Left lung (tissue), 10 donors: ENCODE results near the gene FZD10. TPM values are rescaled to one million over a fixed set of nuclear protein-coding genes. Genes with fewer than 3 reads are reported as not detected.

Experiments
- ATAC-seq: fragments of 200-7000 bp; cut with Tn5 transposase; one replicate; pipeline ENCODE4 v1.9.1; 2020; ENCODE audit warnings: moderate library complexity
- DNase-seq, 4 donors: peaks; one replicate each; pipeline ENCODE4 v3.0.0-alpha.2; 2013 to 2020
- H3K27ac ChIP-seq, 2 donors: fragments of 200-600 bp; sonication (generic) in 1 of 2; one replicate each; pipeline versions ENCODE4 v1.5.0 to v1.8.0; 2020 to 2021
- H3K27me3 ChIP-seq, 2 donors: fragments of 200-600 bp; sonication (generic) in 1 of 2; one replicate each; pipeline versions ENCODE4 v1.5.0 to v1.8.0; 2020 to 2021
- H3K36me3 ChIP-seq, 2 donors: fragments of 200-600 bp; sonication (generic) in 1 of 2; one replicate each; pipeline versions ENCODE4 v1.5.0 to v1.8.0; 2020 to 2021
- H3K4me1 ChIP-seq, 2 donors: fragments of 200-600 bp; one replicate each; pipeline ENCODE4 v1.8.0; 2021
- H3K4me3 ChIP-seq, 2 donors: fragments of 200-600 bp; sonication (generic) in 1 of 2; one replicate each; pipeline versions ENCODE4 v1.5.0 to v1.8.0; 2020 to 2021; ENCODE audit warnings: mild to moderate bottlenecking in 1 of 2
- H3K9me3 ChIP-seq, 2 donors: fragments of 200-600 bp; sonication (generic) in 1 of 2; one replicate each; pipeline versions ENCODE4 v1.5.0 to v1.8.0; 2020 to 2021
- CTCF ChIP-seq, 2 donors: fragments of 200-600 bp; sonication (generic) in 1 of 2; IDR thresholded peaks; one replicate each; pipeline versions ENCODE4 v1.5.0 to v1.8.0; 2021; ENCODE audit warnings: antibody characterized with exemption in 2 of 2
- intact Hi-C, 2 donors: fragments of 100-400 bp; cut with DNase I; formaldehyde crosslinking; loops; one replicate each; pipeline versions ENCODE4 v1.11.2 to v1.14.2; 2022
- polyA plus RNA-seq, 6 donors: library from polyadenylated mRNA; unstranded; fragments of 120-200 nt; gene quantifications; one replicate each; pipeline ENCODE4 v1.2.1, GENCODE V29; 2013; ENCODE audit not compliant: insufficient read length in 6 of 6
- total RNA-seq, 2 donors: library from RNA; stranded (reverse); fragmentation: NEBNext Ultra II Directional; extraction: Animal tissue kit (Norgen Biotek cat#: 25700); gene quantifications; one replicate each; pipeline ENCODE4 v1.2.1, GENCODE V29; 2021
- donor health status: DM: no; HTN: yes; CAD: no.
- donor health status: DM: no; HTN: no; CAD: no.

FZD10 gene
- total and polyA plus RNA-seq, 8 donors: 0.58 to 1.2 (median 0.89) TPM

GRCh38 chr12:130184404-130185090 lies 22.3 kb downstream of the FZD10 start:
- peaks cover 0 to 10% of the 10 kb centered on the region in 2 donors for H3K9me3 ChIP-seq
- H3K4me1 ChIP-seq: no peaks in the 10 kb centered on the region
- H3K27ac ChIP-seq: no peak overlapping the region
- ATAC-seq: no peak
- H3K4me3 ChIP-seq: no peak overlapping the region
- no peak for TF ChIP-seq CTCF (IDR thresholded peaks at IDR 0.05)
- peaks cover 0 to 13% of the 10 kb centered on the region in 2 donors for H3K27me3 ChIP-seq
- DNase-seq: no peak
- intact Hi-C loops: no loop called here
- H3K36me3 ChIP-seq: no peaks in the 10 kb centered on the region

GRCh38 chr12:130185455-130186391 lies 23.5 kb downstream of the FZD10 start:
- intact Hi-C loops: no loop called here
- DNase-seq (no peak), ATAC-seq (no peak)
- Histone ChIP-seq H3K27ac (no peak overlapping the region), H3K4me1 (no peaks in the 10 kb centered on the region), H3K36me3 (no peaks in the 10 kb centered on the region), H3K9me3 (peaks cover 0 to 10% of the 10 kb centered on the region in 2 donors), H3K4me3 (no peak overlapping the region), H3K27me3 (peaks cover 0 to 8% of the 10 kb centered on the region in 2 donors)
- TF ChIP-seq CTCF (IDR thresholded peaks at IDR 0.05): no peak

- intact Hi-C loops: no loop called here
- H3K27ac ChIP-seq: no peak overlapping the region
- DNase-seq (no peak), ATAC-seq (no peak)
- H3K9me3 ChIP-seq: peaks cover 0 to 8% of the 10 kb centered on the region in 2 donors
- peaks cover 0 to 8% of the 10 kb centered on the region in 2 donors for H3K27me3 ChIP-seq
- no peaks in the 10 kb centered on the region for H3K36me3 ChIP-seq
- no peaks in the 10 kb centered on the region for H3K4me1 ChIP-seq
- H3K4me3 ChIP-seq: no peak overlapping the region
- TF ChIP-seq CTCF (IDR thresholded peaks at IDR 0.05): no peak
Observed at GRCh38 chr12:130186651-130187268, 24.5 kb downstream of the FZD10 start.

- no peak for DNase-seq
- no peak for ATAC-seq
- intact Hi-C loops: no loop called here
- Histone ChIP-seq H3K27me3 (peaks cover 0 to 23% of the 10 kb centered on the region in 2 donors), H3K4me3 (no peak overlapping the region), H3K36me3 (no peaks in the 10 kb centered on the region), H3K27ac (no peak overlapping the region), H3K9me3 (no peaks in the 10 kb centered on the region), H3K4me1 (no peaks in the 10 kb centered on the region)
- no peak for TF ChIP-seq CTCF (IDR thresholded peaks at IDR 0.05)
Observed at GRCh38 chr12:130192642-130193345, 30.5 kb downstream of the FZD10 start.
